ENCODE measurements around the gene SENP1. TPM values are rescaled to one million over a fixed set of nuclear protein-coding genes. Genes with fewer than 3 reads are reported as not detected.

The SENP1 gene
- total and polyA plus RNA-seq, 2 of the 4 experiments (the other 2 are of a cell fraction) = 7.2 to 25.3 TPM

GRCh38 chr12:48017496-48017895 lies 88.4 kb downstream of the SENP1 start:
- Histone ChIP-seq H3K4ac (ENCODE audit: low read depth, low read length) (no peak overlapping the region), H3K56ac (ENCODE audit: extremely low read depth, insufficient read depth, low read length) (no peak overlapping the region), H2BK15ac (ENCODE audit: low read depth, low read length) (no peak overlapping the region), H2BK120ac (ENCODE audit: low read depth, low read length) (no peak overlapping the region), H3K4me1 (ENCODE audit: control insufficient read depth, insufficient read depth, low read length) (no peaks in the 10 kb centered on the region), H4K5ac (ENCODE audit: low read depth, low read length) (no peak overlapping the region), H3K36me3 (ENCODE audit: control insufficient read depth, insufficient read depth, low read length) (no peaks in the 10 kb centered on the region), H3K9me1 (ENCODE audit: insufficient read depth, low read length) (no peaks in the 10 kb centered on the region), H3K27ac (ENCODE audit: insufficient read depth, low read length) (no peak overlapping the region), H4K91ac (ENCODE audit: insufficient read depth, low read depth, low read length) (no peak overlapping the region), H2AFZ (replicated peaks; ENCODE audit: low read length, poor library complexity) (no peak overlapping the region), H3K14ac (replicated peaks; ENCODE audit: low read depth, low read length) (no peak overlapping the region), H2BK5ac (ENCODE audit: low read depth, low read length, poor library complexity, severe bottlenecking) (no peak overlapping the region), H3K27me3 (ENCODE audit: control insufficient read depth, insufficient read depth, low read length) (peaks cover 66% of the 10 kb centered on the region), H4K20me1 (ENCODE audit: insufficient read depth, low read length) (no peaks in the 10 kb centered on the region), H3K9ac (ENCODE audit: low read depth, low read length) (no peak overlapping the region), H3K23ac (ENCODE audit: low read depth, low read length) (no peak overlapping the region), H4K8ac (ENCODE audit: low read depth in 2 of 2, low read length in 2 of 2) (no peak overlapping the region), H3K4me3 (ENCODE audit: insufficient read depth, low read depth, low read length) (no peak overlapping the region), H3K9me3 (ENCODE audit: control insufficient read depth, insufficient read depth, low read length) (no peaks in the 10 kb centered on the region), H2BK20ac (ENCODE audit: low read depth, low read length) (no peak overlapping the region), H3K4me2 (ENCODE audit: low read depth, low read length) (no peak overlapping the region), H3K18ac (ENCODE audit: low read depth, low read length) (no peak overlapping the region), H3K79me1 (ENCODE audit: low read depth in 1 of 2, low read length in 2 of 2) (no peaks in the 10 kb centered on the region), H2AK9ac (replicated peaks; ENCODE audit: low read depth, low read length, poor library complexity) (no peak overlapping the region), H2AK5ac (ENCODE audit: low read depth, low read length) (no peak overlapping the region)
- in situ Hi-C loops (cut with MboI; ENCODE audit: low sequenced_read_pairs) (no loop called here), intact Hi-C loops (cut with micrococcal nuclease) (no loop called here), dilution Hi-C loops (cut with HindIII; ENCODE audit: low sequenced_read_pairs, unreplicated experiment) (no loop called here)
- TF ChIP-seq FOS (IDR thresholded peaks at IDR 0.05; ENCODE audit: low read depth, low read length) (no peak), MAFK (IDR thresholded peaks at IDR 0.05; ENCODE audit: low read depth, low read length) (no peak), RCOR1 (IDR thresholded peaks at IDR 0.05; ENCODE audit: insufficient replicate concordance, low read length) (no peak), MXI1 (IDR thresholded peaks at IDR 0.05; ENCODE audit: borderline replicate concordance, low read depth, low read length) (no peak), RAD21 (IDR thresholded peaks at IDR 0.05; ENCODE audit: low read length) (no peak), SMC3 (IDR thresholded peaks at IDR 0.05; ENCODE audit: low read depth, low read length) (no peak), MAZ (IDR thresholded peaks at IDR 0.05; ENCODE audit: borderline replicate concordance, low read depth, low read length) (no peak)
- TF ChIP-seq, protein P1, sequence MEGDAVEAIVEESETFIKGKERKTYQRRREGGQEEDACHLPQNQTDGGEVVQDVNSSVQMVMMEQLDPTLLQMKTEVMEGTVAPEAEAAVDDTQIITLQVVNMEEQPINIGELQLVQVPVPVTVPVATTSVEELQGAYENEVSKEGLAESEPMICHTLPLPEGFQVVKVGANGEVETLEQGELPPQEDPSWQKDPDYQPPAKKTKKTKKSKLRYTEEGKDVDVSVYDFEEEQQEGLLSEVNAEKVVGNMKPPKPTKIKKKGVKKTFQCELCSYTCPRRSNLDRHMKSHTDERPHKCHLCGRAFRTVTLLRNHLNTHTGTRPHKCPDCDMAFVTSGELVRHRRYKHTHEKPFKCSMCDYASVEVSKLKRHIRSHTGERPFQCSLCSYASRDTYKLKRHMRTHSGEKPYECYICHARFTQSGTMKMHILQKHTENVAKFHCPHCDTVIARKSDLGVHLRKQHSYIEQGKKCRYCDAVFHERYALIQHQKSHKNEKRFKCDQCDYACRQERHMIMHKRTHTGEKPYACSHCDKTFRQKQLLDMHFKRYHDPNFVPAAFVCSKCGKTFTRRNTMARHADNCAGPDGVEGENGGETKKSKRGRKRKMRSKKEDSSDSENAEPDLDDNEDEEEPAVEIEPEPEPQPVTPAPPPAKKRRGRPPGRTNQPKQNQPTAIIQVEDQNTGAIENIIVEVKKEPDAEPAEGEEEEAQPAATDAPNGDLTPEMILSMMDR (conservative IDR thresholded peaks at IDR 0.05; ENCODE audit: low read depth, low read length) = no peak
- no TSS peak for BruUV-seq (replicated peaks)
- WGBS, 2 experiments (ENCODE audit: extremely low coverage in 2 of 2, insufficient read length in 1 of 2) = no CpG with 5 or more reads among the region's 5 CpGs
- ATAC-seq (ENCODE audit: low read depth) = no peak
- POLR2A ChIA-PET (ENCODE audit: unreplicated experiment) = no interaction called here
- no peak for DNase-seq
- CTCF ChIA-PET = no interaction called here

All from IMR-90 (cell line).